Gastroesophageal sphincter (tissue), 4 donors: ENCODE results near the gene NDN. TPM values are rescaled to one million over a fixed set of nuclear protein-coding genes. Genes with fewer than 3 reads are reported as not detected.
A peak's percentile ranks its signal among the peaks of the same experiment; 100 is the strongest.
"Not testable (repeated sequence)": the region's sequence is repeated elsewhere in the genome, so short reads cannot be mapped to it uniquely, and the experiment has no call there.

Experiments
- ATAC-seq: fragments of 150-250 bp; one replicate; pipeline ENCODE4 v1.9.1; 2016; ENCODE audit warnings: mild to moderate bottlenecking, moderate library complexity
- H3K27ac ChIP-seq, 4 donors: fragments of 200-600 bp; sonication (generic) in 3 of 4; 1 replicate in 3 of 4; 2 replicates in 1 of 4; pipeline ENCODE4 v1.5.1; 2016 to 2019
- H3K27me3 ChIP-seq: fragments of 200-600 bp; sonication (generic); one replicate; pipeline ENCODE4 v1.5.1; 2019
- H3K36me3 ChIP-seq, 2 donors: fragments of 200-600 bp; sonication (generic); one replicate each; pipeline ENCODE4 v1.5.1; 2019; ENCODE audit warnings: control low read depth in 1 of 2
- H3K4me1 ChIP-seq, 3 donors: fragments of 200-600 bp; sonication (generic); 1 replicate in 2 of 3; 2 replicates in 1 of 3; pipeline ENCODE4 v1.5.1; 2016 to 2019; ENCODE audit warnings: control low read depth in 2 of 3
- H3K4me3 ChIP-seq, 2 donors: fragments of 200-600 bp; sonication (generic); one replicate each; pipeline ENCODE4 v1.5.1; 2019; ENCODE audit warnings: mild to moderate bottlenecking in 1 of 2, moderate library complexity in 1 of 2
- H3K9me3 ChIP-seq, 3 donors: fragments of 200-600 bp; sonication (generic); one replicate each; pipeline ENCODE4 v1.5.1; 2017 to 2019; ENCODE audit warnings: control low read depth in 2 of 3
- EP300 ChIP-seq: sonication (generic); formaldehyde crosslinking; IDR thresholded peaks from one replicate; pipeline ENCODE4 v1.6.1; 2017; ENCODE audit warnings: antibody characterized with exemption, mild to moderate bottlenecking
- POLR2A ChIP-seq, 2 donors: fragments of 450-650 bp; IDR thresholded peaks; one replicate each; pipeline ENCODE4 v1.6.1; 2017; ENCODE audit warnings: antibody characterized with exemption in 2 of 2, mild to moderate bottlenecking in 2 of 2, moderate library complexity in 1 of 2
- POLR2AphosphoS5 ChIP-seq: sonication (generic); formaldehyde crosslinking; IDR thresholded peaks from one replicate; pipeline ENCODE4 v1.6.1; 2017; ENCODE audit warnings: antibody characterized with exemption
- WGBS, 2 donors: methylation state at CpG; one replicate each; pipeline ENCODE4 v1.1.5; 2018; ENCODE audit warnings: low coverage in 1 of 2; 5-methylcytosine and 5-hydroxymethylcytosine counted together
- total RNA-seq, 4 donors: library from RNA; depleted of rRNA; stranded (reverse); fragments of >200 nt; gene quantifications; one replicate each; pipeline ENCODE4 v1.1.0, GENCODE V29; 2016
- TF ChIP-seq, protein P1 (sequence below), 4 experiments: fragments of 200-600 bp in 2 of 4; fragments of 450-650 bp in 2 of 4; sonication (generic) in 1 of 4; IDR thresholded peaks; one replicate each; pipeline ENCODE4 v1.5.1; 2017 to 2019; ENCODE audit warnings: antibody characterized with exemption in 4 of 4, mild to moderate bottlenecking in 2 of 4, moderate library complexity in 2 of 4

NDN gene, protein sequence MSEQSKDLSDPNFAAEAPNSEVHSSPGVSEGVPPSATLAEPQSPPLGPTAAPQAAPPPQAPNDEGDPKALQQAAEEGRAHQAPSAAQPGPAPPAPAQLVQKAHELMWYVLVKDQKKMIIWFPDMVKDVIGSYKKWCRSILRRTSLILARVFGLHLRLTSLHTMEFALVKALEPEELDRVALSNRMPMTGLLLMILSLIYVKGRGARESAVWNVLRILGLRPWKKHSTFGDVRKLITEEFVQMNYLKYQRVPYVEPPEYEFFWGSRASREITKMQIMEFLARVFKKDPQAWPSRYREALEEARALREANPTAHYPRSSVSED
- total RNA-seq = 10 to 100 TPM; 55.6 to 92.8 (median 73.1) TPM

DNA sequence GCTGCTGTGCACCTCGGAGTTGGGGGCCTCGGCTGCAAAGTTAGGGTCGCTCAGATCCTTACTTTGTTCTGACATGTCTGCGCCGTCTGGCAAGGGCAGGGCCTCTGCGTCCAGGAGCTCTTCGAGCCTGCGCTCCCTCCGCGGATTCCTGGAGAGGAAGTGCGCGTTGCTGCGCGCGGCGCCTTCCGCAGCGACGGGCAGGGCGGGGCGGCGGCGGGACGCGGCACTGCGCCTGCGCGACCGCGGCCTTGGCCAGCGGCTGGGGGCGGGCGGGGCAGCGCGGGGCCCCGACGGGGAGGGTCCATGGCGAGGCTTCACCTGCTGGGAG lies at the start of gene NDN:
NDN (minus strand) TSS at position 163 of the 328 bp plus-strand sequence; CDS start at position 75, 88 bp downstream.
- Histone ChIP-seq H3K4me3 (peak within 1 kb of the TSS; percentile 40 to 64), H3K27ac (peak within 1 kb of the TSS in 3 of 4 donors; percentile 37 to 55 (median 54)), H3K4me1 (peaks cover 0 to 12% (median 0%) of the 10 kb centered on the region in 3 donors), H3K36me3 (no peaks in the 10 kb centered on the region), H3K27me3 (peaks cover 7% of the 10 kb centered on the region), H3K9me3 (no peaks in the 10 kb centered on the region)
- TF ChIP-seq POLR2A (IDR thresholded peaks at IDR 0.05) = no peak
- TF ChIP-seq, protein P1, sequence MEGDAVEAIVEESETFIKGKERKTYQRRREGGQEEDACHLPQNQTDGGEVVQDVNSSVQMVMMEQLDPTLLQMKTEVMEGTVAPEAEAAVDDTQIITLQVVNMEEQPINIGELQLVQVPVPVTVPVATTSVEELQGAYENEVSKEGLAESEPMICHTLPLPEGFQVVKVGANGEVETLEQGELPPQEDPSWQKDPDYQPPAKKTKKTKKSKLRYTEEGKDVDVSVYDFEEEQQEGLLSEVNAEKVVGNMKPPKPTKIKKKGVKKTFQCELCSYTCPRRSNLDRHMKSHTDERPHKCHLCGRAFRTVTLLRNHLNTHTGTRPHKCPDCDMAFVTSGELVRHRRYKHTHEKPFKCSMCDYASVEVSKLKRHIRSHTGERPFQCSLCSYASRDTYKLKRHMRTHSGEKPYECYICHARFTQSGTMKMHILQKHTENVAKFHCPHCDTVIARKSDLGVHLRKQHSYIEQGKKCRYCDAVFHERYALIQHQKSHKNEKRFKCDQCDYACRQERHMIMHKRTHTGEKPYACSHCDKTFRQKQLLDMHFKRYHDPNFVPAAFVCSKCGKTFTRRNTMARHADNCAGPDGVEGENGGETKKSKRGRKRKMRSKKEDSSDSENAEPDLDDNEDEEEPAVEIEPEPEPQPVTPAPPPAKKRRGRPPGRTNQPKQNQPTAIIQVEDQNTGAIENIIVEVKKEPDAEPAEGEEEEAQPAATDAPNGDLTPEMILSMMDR (IDR thresholded peaks at IDR 0.05) = no peak
- TF ChIP-seq EP300 = no peak
- no peak for TF ChIP-seq POLR2AphosphoS5
- peak; percentile 66 for ATAC-seq
- 0% methylated on average over 1 of the region's 38 CpGs; no CpG with 5 or more reads in 1 of the 2 donors for WGBS, 2 donors

DNA sequence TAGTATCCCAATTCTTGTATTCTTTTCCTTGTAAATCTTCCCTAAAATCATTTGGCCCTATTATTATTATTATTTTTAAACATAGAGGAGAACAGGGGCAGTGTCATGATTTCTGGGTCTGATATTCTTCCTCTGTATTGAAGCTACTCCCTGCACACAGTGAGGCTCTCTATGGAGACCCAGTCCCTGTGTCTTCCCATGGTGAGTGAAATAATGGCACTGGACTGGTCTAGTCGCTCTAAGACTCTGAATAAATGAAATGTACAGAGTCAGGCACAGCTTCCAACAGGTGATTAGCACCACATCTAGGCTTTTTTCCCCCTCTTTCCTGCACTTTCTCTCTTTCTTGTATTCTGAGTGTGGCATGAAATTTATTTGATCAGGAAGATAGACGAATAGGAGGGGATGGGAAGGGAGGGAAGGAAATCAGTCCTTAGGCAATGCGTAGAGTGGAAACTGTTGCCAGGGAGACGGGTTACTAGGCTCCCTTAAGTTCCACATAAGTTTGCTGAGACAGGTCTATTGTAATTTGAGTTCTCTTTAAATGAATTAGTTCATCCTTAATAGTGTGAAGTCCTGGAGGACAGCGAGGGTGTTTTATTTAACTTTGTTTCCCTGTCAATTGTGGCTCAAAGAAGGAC lies 49.0 kb upstream of the NDN start:
- Histone ChIP-seq H3K27me3 (no peaks in the 10 kb centered on the region), H3K9me3 (no peaks in the 10 kb centered on the region), H3K4me3 (no peak overlapping the region), H3K4me1 (no peaks in the 10 kb centered on the region), H3K36me3 (no peaks in the 10 kb centered on the region), H3K27ac (no peak overlapping the region)
- 42 to 50% methylated on average over 3 to 5 of the region's 5 CpGs for WGBS, 2 donors
- TF ChIP-seq POLR2A (IDR thresholded peaks at IDR 0.05) (no peak), POLR2AphosphoS5 (no peak), EP300 (no peak)
- TF ChIP-seq, protein P1 (IDR thresholded peaks at IDR 0.05) = no peak
- no peak for ATAC-seq

DNA sequence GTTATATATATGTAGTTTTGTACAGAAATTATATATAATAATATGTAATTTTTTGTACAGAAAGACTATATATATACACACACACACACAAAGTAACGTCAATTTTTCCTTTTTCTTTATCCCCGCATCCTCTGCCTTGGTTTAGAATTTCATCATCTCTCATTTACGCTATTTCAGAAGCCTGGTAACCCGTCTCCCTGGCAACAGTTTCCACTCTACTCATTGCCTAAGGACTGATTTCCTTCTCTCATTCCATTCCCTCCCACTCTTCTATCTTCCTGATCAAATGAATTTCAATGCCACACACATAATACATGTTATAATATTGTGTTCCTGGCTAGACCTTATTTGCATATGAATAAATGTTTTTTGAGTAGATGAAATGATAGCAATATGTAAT lies 47.8 kb upstream of the NDN start:
- no peaks in the 10 kb centered on the region for H3K27me3 ChIP-seq
- H3K27ac ChIP-seq = no peak overlapping the region
- ATAC-seq = no peak
- no peaks in the 10 kb centered on the region for H3K36me3 ChIP-seq
- no peak overlapping the region for H3K4me3 ChIP-seq
- no peaks in the 10 kb centered on the region for H3K4me1 ChIP-seq
- TF ChIP-seq, protein P1 (IDR thresholded peaks at IDR 0.05) = no peak
- no peak for TF ChIP-seq EP300
- no peak for TF ChIP-seq POLR2A (IDR thresholded peaks at IDR 0.05)
- TF ChIP-seq POLR2AphosphoS5 = no peak
- WGBS, 2 donors = 68 to 73% methylated on average over 4 of the region's 4 CpGs
- no peaks in the 10 kb centered on the region for H3K9me3 ChIP-seq

DNA sequence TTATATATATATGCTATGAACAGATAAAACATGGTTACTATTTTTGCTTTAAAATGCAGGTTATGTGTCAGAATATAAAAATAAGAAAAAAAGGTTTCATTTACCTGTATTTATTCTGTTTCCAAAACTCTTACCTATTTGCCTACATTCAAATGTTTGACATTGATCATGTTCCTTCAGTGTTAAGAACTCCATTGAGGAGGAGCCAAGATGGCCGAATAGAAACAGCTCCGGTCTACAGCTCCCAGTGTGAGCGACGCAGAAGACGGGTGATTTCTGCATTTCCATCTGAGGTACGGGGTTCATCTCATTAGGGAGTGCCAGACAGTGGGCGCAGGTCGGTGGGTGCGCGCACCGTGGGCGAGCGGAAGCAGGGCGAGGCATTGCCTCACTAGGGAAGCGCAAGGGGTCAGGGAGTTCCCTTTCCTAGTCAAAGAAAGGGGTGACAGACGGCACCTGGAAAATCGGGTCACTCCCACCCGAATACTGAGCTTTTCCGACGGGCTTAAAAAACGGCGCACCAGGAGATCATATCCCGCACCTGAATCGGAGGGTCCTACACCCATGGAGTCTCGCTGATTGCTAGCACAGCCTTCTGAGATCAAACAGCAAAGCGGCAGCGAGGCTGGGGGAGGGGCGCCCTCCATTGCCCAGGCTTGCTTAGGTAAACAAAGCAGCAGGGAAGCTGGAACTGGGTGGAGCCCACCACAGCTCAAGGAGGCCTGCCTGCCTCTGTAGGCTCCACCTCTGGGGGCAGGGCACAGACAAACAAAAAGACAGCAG lies 27.0 kb upstream of the NDN start:
- WGBS, 2 donors = 77 to 93% methylated on average over 6 to 12 of the region's 28 CpGs
- ATAC-seq, H3K9me3 ChIP-seq, H3K4me3 ChIP-seq, H3K27me3 ChIP-seq, H3K36me3 ChIP-seq, H3K4me1 ChIP-seq, H3K27ac ChIP-seq: not testable (repeated sequence)

DNA sequence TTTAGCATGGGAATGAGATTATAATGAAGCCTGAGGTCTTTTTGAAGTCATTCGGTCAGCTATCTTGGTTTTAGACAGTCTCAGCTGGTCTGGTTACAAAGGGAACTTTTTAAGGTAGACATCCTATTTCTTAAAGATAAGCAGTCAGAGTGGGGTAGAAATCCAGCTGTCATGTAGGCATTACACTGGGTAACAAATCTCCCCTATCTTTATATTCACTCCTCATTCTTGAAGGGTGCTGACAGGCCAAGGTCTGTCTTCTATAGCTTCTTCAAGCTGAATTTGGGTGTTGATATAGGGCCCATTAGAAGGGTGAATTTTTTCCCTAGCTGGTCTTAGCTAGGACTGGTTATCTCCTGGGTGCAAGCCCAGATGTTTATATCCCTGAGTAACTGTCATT lies 21.2 kb upstream of the NDN start:
- Histone ChIP-seq H3K4me1 (no peaks in the 10 kb centered on the region), H3K27ac (no peak overlapping the region), H3K36me3 (no peaks in the 10 kb centered on the region), H3K9me3 (no peaks in the 10 kb centered on the region), H3K27me3 (peaks cover 10% of the 10 kb centered on the region), H3K4me3 (no peak overlapping the region)
- TF ChIP-seq, protein P1 (IDR thresholded peaks at IDR 0.05) = no peak
- TF ChIP-seq EP300 (no peak), POLR2A (IDR thresholded peaks at IDR 0.05) (no peak), POLR2AphosphoS5 (no peak)
- WGBS, 2 donors = 20 to 57% methylated on average over 1 of the region's 1 CpG
- ATAC-seq = no peak
